MCF 10A (cell line): Measurements from ENCODE around the gene ARHGEF28. TPM values are rescaled to one million over a fixed set of nuclear protein-coding genes. Genes with fewer than 3 reads are reported as not detected.

Source experiments
- BruUV-seq: library from RNA; stranded (reverse); fragments of 400-500 nt; replicated peaks from 2 replicates; lab custom pipeline; 2021; lab: Mats Ljungman, UMichigan
- CTCF ChIA-PET: fragments of 300-600 bp; sonication (Branson Sonifier 250); formaldehyde crosslinking; extraction: SDS; loops from one replicate; lab custom pipeline; 2021; ENCODE audit warnings: antibody characterized with exemption, inconsistent platforms; lab: Yijun Ruan, JAX
- POLR2A ChIA-PET: fragments of 300-600, 350-650 bp; sonication (Branson Sonifier 250); formaldehyde crosslinking; extraction: SDS; loops from one replicate; lab custom pipeline; 2020; ENCODE audit warnings: antibody characterized with exemption, inconsistent platforms; lab: Yijun Ruan, JAX
- DNase-seq: peaks from one replicate; pipeline ENCODE4 v3.0.0-alpha.2; 2018; ENCODE audit not compliant: unreplicated experiment
- H3K27ac Mint-ChIP-seq: one replicate; pipeline ENCODE4 v1.8.0; 2022; ENCODE audit warnings: mild to moderate bottlenecking, low read depth, mixed read lengths; ENCODE audit not compliant: unreplicated experiment
- H3K27me3 Mint-ChIP-seq: one replicate; pipeline ENCODE4 v1.8.0; 2022; ENCODE audit warnings: mixed read lengths; ENCODE audit not compliant: insufficient read depth, unreplicated experiment
- H3K36me3 Mint-ChIP-seq: one replicate; pipeline ENCODE4 v1.8.0; 2022; ENCODE audit warnings: mild to moderate bottlenecking, moderate library complexity, mixed read lengths; ENCODE audit not compliant: insufficient read depth, unreplicated experiment
- H3K4me1 Mint-ChIP-seq: one replicate; pipeline ENCODE4 v1.8.0; 2022; ENCODE audit warnings: mixed read lengths; ENCODE audit not compliant: insufficient read depth, unreplicated experiment
- H3K4me3 Mint-ChIP-seq: one replicate; pipeline ENCODE4 v1.8.0; 2022; ENCODE audit warnings: mild to moderate bottlenecking, moderate library complexity, mixed read lengths; ENCODE audit not compliant: unreplicated experiment
- H3K9me3 Mint-ChIP-seq: one replicate; pipeline ENCODE4 v1.8.0; 2022; ENCODE audit warnings: mixed read lengths; ENCODE audit not compliant: unreplicated experiment
- intact Hi-C: fragments of 100-400 bp; cut with micrococcal nuclease; formaldehyde crosslinking; loops from 2 replicates; pipeline ENCODE4 v1.14.1; 2022
- total RNA-seq: library from RNA; stranded (reverse); gene quantifications from 2 replicates; pipeline ENCODE4 v1.2.3, GENCODE V29; 2022
- TF ChIP-seq, protein P1 (sequence below): fragments of 200-600 bp; IDR thresholded peaks from one replicate; pipeline ENCODE4 v1.8.0; 2022; ENCODE audit warnings: antibody characterized with exemption, mild to moderate bottlenecking; ENCODE audit not compliant: unreplicated experiment

ARHGEF28 gene
- total RNA-seq, 1 experiment from 2014 or later = 34.8 TPM

DNA sequence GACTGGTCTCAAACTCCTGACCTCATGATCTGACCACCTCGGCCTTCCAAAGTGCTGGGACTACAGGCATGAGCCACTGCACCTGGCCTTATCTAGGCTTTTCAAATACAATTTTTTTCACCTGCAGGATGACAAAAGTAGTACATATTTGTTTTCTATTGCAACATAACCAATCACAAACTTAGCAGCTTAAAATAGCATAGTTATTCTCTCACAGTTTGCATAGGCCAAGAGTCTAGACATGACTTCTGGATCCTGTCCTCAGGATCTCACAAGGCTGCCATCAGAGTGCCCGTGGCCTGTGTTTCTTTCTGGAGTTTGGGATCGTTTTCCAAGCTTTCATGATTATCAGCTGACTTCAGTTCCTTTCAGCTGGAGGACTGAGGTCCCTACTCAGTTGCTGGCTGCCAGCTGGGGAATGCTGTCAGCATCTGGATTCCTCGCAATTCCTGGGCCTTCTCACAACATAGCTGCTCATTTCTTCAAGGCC is 348.9 kb downstream of the ARHGEF28 start:
- H3K4me1 Mint-ChIP-seq = no peaks in the 10 kb centered on the region
- no peak for DNase-seq
- intact Hi-C loops = no loop called here
- no peaks in the 10 kb centered on the region for H3K27me3 Mint-ChIP-seq
- ChIA-PET POLR2A (interaction anchor here (1.5 kb wide), 1 partner anchor 11 kb away, joined by 3 read pairs; no protein-coding TSS in a partner anchor), CTCF (interaction anchor here (0.6 to 0.7 kb wide), 2 partner anchors 17 to 1662 kb away, joined by 3 read pairs; no protein-coding TSS in a partner anchor)
- no peak overlapping the region for H3K27ac Mint-ChIP-seq
- TF ChIP-seq, protein P1, sequence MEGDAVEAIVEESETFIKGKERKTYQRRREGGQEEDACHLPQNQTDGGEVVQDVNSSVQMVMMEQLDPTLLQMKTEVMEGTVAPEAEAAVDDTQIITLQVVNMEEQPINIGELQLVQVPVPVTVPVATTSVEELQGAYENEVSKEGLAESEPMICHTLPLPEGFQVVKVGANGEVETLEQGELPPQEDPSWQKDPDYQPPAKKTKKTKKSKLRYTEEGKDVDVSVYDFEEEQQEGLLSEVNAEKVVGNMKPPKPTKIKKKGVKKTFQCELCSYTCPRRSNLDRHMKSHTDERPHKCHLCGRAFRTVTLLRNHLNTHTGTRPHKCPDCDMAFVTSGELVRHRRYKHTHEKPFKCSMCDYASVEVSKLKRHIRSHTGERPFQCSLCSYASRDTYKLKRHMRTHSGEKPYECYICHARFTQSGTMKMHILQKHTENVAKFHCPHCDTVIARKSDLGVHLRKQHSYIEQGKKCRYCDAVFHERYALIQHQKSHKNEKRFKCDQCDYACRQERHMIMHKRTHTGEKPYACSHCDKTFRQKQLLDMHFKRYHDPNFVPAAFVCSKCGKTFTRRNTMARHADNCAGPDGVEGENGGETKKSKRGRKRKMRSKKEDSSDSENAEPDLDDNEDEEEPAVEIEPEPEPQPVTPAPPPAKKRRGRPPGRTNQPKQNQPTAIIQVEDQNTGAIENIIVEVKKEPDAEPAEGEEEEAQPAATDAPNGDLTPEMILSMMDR = no peak
- no peaks in the 10 kb centered on the region for H3K9me3 Mint-ChIP-seq
- no peak overlapping the region for H3K4me3 Mint-ChIP-seq
- no TSS peak for BruUV-seq
- H3K36me3 Mint-ChIP-seq = no peaks in the 10 kb centered on the region

DNA sequence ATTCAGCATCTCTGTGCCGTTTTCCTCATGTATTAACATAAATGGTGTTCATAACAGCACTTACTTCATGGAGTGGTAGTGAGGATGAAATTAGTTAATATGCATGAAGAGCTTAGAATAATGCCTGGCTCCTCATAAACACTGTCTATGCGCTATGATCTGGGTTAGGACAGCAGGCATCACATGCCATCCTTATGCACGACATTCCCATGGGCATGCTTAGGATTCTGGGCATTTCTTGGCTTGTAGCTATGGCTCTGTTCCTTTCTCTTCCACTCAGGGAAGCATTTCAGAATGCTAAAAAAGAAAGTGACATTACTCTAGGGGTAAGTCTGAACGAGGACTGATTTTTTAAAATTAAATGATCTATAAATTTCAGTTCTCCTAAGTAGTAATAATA is 349.8 kb downstream of the ARHGEF28 start:
- Mint-ChIP-seq H3K9me3 (no peaks in the 10 kb centered on the region), H3K4me1 (no peaks in the 10 kb centered on the region), H3K36me3 (no peaks in the 10 kb centered on the region), H3K4me3 (no peak overlapping the region), H3K27me3 (no peaks in the 10 kb centered on the region), H3K27ac (no peak overlapping the region)
- intact Hi-C loops = no loop called here
- TF ChIP-seq, protein P1 = no peak
- POLR2A ChIA-PET = no interaction called here
- BruUV-seq = no TSS peak
- CTCF ChIA-PET = no interaction called here
- DNase-seq = no peak

DNA sequence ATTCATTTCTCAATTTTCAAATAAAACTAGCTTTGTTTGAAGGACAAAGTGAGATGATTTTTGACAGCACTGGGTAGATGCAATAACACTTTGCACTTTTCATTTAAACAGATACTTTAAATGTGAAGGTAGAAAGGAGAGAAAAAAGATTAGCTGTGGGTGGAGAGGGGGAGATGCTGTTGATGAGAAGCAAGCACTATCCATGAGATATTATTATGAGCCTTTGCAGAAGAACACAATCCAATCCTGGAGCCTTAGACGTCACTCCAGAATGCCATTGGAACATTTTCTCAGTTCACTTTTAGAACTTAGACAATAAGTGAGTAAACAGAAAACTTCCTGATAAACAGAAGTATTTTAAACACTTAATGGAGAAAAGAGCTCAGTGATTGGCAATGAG is 351.1 kb downstream of the ARHGEF28 start:
- ChIA-PET POLR2A (interaction anchor here (1.1 kb wide), 2 partner anchors 37 to 39 kb away, joined by 3 to 5 read pairs; no protein-coding TSS in a partner anchor), CTCF (interaction anchor here (0.5 to 1.1 kb wide), 5 partner anchors 18 to 513 kb away, joined by 3 to 5 read pairs (median 3); no protein-coding TSS in a partner anchor)
- H3K36me3 Mint-ChIP-seq = no peaks in the 10 kb centered on the region
- intact Hi-C loops = no loop called here
- H3K4me3 Mint-ChIP-seq = no peak overlapping the region
- no peak overlapping the region for H3K27ac Mint-ChIP-seq
- H3K4me1 Mint-ChIP-seq = no peaks in the 10 kb centered on the region
- H3K27me3 Mint-ChIP-seq = no peaks in the 10 kb centered on the region
- TF ChIP-seq, protein P1 = no peak
- H3K9me3 Mint-ChIP-seq = no peaks in the 10 kb centered on the region
- no TSS peak for BruUV-seq
- no peak for DNase-seq

DNA sequence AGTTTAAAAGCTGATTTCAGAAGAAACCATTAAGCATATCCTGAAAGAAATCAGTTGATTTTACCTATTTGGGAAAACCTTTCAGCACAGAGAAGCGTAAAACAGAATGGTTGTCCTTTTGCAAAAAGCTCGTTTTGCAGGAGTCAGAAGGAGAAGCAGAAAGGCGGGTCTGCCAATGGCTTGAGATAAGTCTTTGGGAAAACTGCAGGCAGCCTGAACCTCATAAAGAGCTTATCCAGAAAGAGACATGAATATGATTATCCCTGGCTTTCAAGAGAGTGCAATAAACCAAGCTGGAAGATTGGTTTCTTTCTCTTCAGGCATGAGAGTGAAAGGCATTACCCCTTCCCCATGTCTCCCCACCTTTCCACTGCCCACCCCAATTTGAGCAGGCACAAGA is 353.3 kb downstream of the ARHGEF28 start:
- H3K9me3 Mint-ChIP-seq = no peaks in the 10 kb centered on the region
- BruUV-seq = no TSS peak
- ChIA-PET CTCF (interaction anchor here (0.6 to 1.6 kb wide), 2 partner anchors 14 to 77 kb away, joined by 3 read pairs; no protein-coding TSS in a partner anchor), POLR2A (interaction anchor here (0.9 kb wide), 1 partner anchor 32 kb away, joined by 3 read pairs; no protein-coding TSS in a partner anchor)
- TF ChIP-seq, protein P1 = no peak
- no peaks in the 10 kb centered on the region for H3K27me3 Mint-ChIP-seq
- intact Hi-C loops = no loop called here
- no peak for DNase-seq
- H3K36me3 Mint-ChIP-seq = no peaks in the 10 kb centered on the region
- H3K4me3 Mint-ChIP-seq = no peak overlapping the region
- H3K27ac Mint-ChIP-seq = no peak overlapping the region
- no peaks in the 10 kb centered on the region for H3K4me1 Mint-ChIP-seq
